K562 (cell line): ENCODE results near the gene CLDN2. TPM values are rescaled to one million over a fixed set of nuclear protein-coding genes. Genes with fewer than 3 reads are reported as not detected.

ENCODE experiments used
- MEF2D ChIP-seq: conservative IDR thresholded peaks from 2 replicates; pipeline ENCODE4 v1.6.1; 2016; ENCODE audit warnings: low read depth, missing genetic modification characterization, missing compliant biosample characterization
- MTA3 ChIP-seq: fragments of 450-650 bp; formaldehyde crosslinking; IDR thresholded peaks from 2 replicates; pipeline ENCODE4 v1.6.1; 2017; ENCODE audit warnings: mild to moderate bottlenecking, borderline replicate concordance
- MYC ChIP-seq, 2 experiments: fragments of 250-450 bp in 1 of 2; sonication (Bioruptor Pico) in 1 of 2; IDR thresholded peaks; 2 replicates each; pipeline versions ENCODE4 v1.5.1 to v1.6.1; 2012 to 2021; ENCODE audit warnings: low read depth in 2 of 2, borderline replicate concordance in 1 of 2, improper control_type of control experiment in 1 of 2, low read length in 1 of 2, mild to moderate bottlenecking in 1 of 2, moderate library complexity in 1 of 2
- RERE ChIP-seq: sonication (generic); formaldehyde crosslinking; IDR thresholded peaks from 2 replicates; pipeline ENCODE4 v1.8.0; 2023; ENCODE audit warnings: missing genetic modification reagents, mild to moderate bottlenecking, borderline replicate concordance
- ZNF696 ChIP-seq: fragments of 250-450 bp; sonication (Bioruptor Pico); conservative IDR thresholded peaks from 2 replicates; pipeline ENCODE4 v1.4.0; 2020; ENCODE audit warnings: mild to moderate bottlenecking, moderate library complexity
- polyA plus RNA-seq, 8 experiments: library from polyadenylated mRNA; depleted of rRNA in 4 of 8; stranded (reverse) in 5 of 8; unstranded in 3 of 8; fragments of >200 nt; fragmentation: Nextera tagmentation in 2 of 8; fragmentation: Illumina TruSeq in 1 of 8; extraction: Ambion mirVana in 2 of 8; extraction: Trizol in 1 of 8; gene quantifications; 2 replicates each; pipeline versions ENCODE4 v1.2.1 to v1.2.3, GENCODE V29; 2011 to 2014; ENCODE audit warnings: inconsistent platforms in 1 of 8, missing spikeins in 1 of 8
- total RNA-seq, 7 experiments: library from RNA; depleted of rRNA in 6 of 7; stranded (reverse); fragments of >200 nt in 6 of 7; fragmentation: Illumina TruSeq in 2 of 7; extraction: Trizol in 2 of 7; gene quantifications; 2 replicates each; pipeline versions ENCODE4 v1.2.1 to v1.2.3, GENCODE V29; 2011 to 2021; ENCODE audit warnings: low replicate concordance in 1 of 7

The CLDN2 gene
- total and polyA plus RNA-seq, 9 of the 15 experiments (the other 6 are each of a cell fraction or from before 2014, with no cell fraction given): not detected

GRCh38 chrX:106917830-106918500 lies 2.2 kb upstream of the CLDN2 start (continued):
- TF ChIP-seq RERE (CRISPR knock-in tag) (no peak), ZNF696 (CRISPR knock-in tag) (no peak), MYC (IDR thresholded peaks at IDR 0.05; ENCODE audit: low read depth, low read length) (no peak), MYC (CRISPR knock-in tag; IDR thresholded peaks at IDR 0.05; ENCODE audit: borderline replicate concordance, low read depth) (no peak), MTA3 (no peak), MEF2D (no peak)
